SK-N-SH (cell line): ENCODE data around the gene TCEA3. TPM values are rescaled to one million over a fixed set of nuclear protein-coding genes. Genes with fewer than 3 reads are reported as not detected.

Source experiments
- CTCF ChIA-PET: fragments of 300-600, 350-600 bp; formaldehyde crosslinking; extraction: SDS; loops from one replicate; lab custom pipeline; 2021; lab: Yijun Ruan, JAX
- POLR2A ChIA-PET: fragments of 350-600 bp; sonication (Branson Sonifier 250); formaldehyde crosslinking; extraction: SDS; loops from one replicate; lab custom pipeline; 2020; ENCODE audit warnings: antibody characterized with exemption, inconsistent platforms; lab: Yijun Ruan, JAX
- DNase-seq: peaks from one replicate; pipeline ENCODE4 v3.0.0; 2012
- H2AFZ ChIP-seq: fragments of 200-600 bp; sonication (generic); 2 replicates; pipeline ENCODE4 v1.8.1; 2016; ENCODE audit warnings: antibody characterized with exemption, mild to moderate bottlenecking, low read depth
- H3F3A ChIP-seq: fragments of 200-600 bp; sonication (generic); replicated peaks from 2 replicates; pipeline ENCODE3; 2016; ENCODE audit warnings: antibody characterized with exemption, mild to moderate bottlenecking; ENCODE audit not compliant: insufficient read depth
- H3K27ac ChIP-seq, 2 experiments: fragments of 200-500 bp in 1 of 2; fragments of 200-600 bp in 1 of 2; sonication (Bioruptor generic) in 1 of 2; sonication (generic), shearing (Covaris generic) in 1 of 2; 2 replicates each; pipeline versions ENCODE4 v1.5.1 to v1.6.1; 2014 to 2016; ENCODE audit warnings: low read depth in 2 of 2, inconsistent platforms in 1 of 2, low read length in 1 of 2, mild to moderate bottlenecking in 1 of 2, mixed read lengths in 1 of 2
- H3K27me3 ChIP-seq: fragments of 200-600 bp; sonication (generic), shearing (Covaris generic); 2 replicates; pipeline ENCODE4 v1.6.1; 2016; ENCODE audit warnings: mixed run types; ENCODE audit not compliant: insufficient read depth
- H3K36me3 ChIP-seq, 2 experiments: fragments of 200-500 bp in 1 of 2; fragments of 200-600 bp in 1 of 2; sonication (Bioruptor generic) in 1 of 2; sonication (generic) in 1 of 2; replicated peaks in 1 of 2; 2 replicates each; pipeline versions ENCODE3 to v1.5.1; 2014 to 2016; ENCODE audit warnings: low read length in 1 of 2, mild to moderate bottlenecking in 1 of 2; ENCODE audit not compliant: insufficient read depth in 2 of 2, control insufficient read depth in 1 of 2
- H3K4me1 ChIP-seq, 2 experiments: fragments of 200-500 bp in 1 of 2; fragments of 200-600 bp in 1 of 2; sonication (Bioruptor generic) in 1 of 2; sonication (generic), shearing (Covaris generic) in 1 of 2; 2 replicates each; pipeline versions ENCODE4 v1.5.1 to v1.6.1; 2014 to 2016; ENCODE audit warnings: low read depth in 1 of 2, low read length in 1 of 2, mixed run types in 1 of 2; ENCODE audit not compliant: insufficient read depth in 2 of 2, control insufficient read depth in 1 of 2
- H3K4me2 ChIP-seq: fragments of 200-600 bp; sonication (generic), shearing (Covaris generic); 2 replicates; pipeline ENCODE4 v1.6.1; 2017; ENCODE audit warnings: mixed run types
- H3K4me3 ChIP-seq, 2 experiments: fragments of 200-500 bp in 1 of 2; fragments of 200-600 bp in 1 of 2; sonication (Bioruptor generic) in 1 of 2; sonication (generic), shearing (Covaris generic) in 1 of 2; 2 replicates each; pipeline versions ENCODE4 v1.5.1 to v1.8.1; 2014 to 2016; ENCODE audit warnings: low read depth in 2 of 2, inconsistent platforms in 1 of 2, low read length in 1 of 2, mild to moderate bottlenecking in 1 of 2, mixed read lengths in 1 of 2, moderate library complexity in 1 of 2
- H3K79me2 ChIP-seq: fragments of 200-600 bp; sonication (generic); 2 replicates; pipeline ENCODE4 v1.8.1; 2017; ENCODE audit warnings: mild to moderate bottlenecking; ENCODE audit not compliant: insufficient read depth
- H3K9ac ChIP-seq: fragments of 200-600 bp; sonication (generic); 2 replicates; pipeline ENCODE4 v1.6.1; 2017; ENCODE audit warnings: mixed run types
- H3K9me2 ChIP-seq: fragments of 200-600 bp; sonication (generic); 2 replicates; pipeline ENCODE4 v1.6.1; 2017; ENCODE audit warnings: mixed run types
- H3K9me3 ChIP-seq: fragments of 200-600 bp; sonication (generic); 2 replicates; pipeline ENCODE4 v1.6.1; 2017; ENCODE audit warnings: mixed run types, mild to moderate bottlenecking, moderate library complexity
- H4K20me1 ChIP-seq: fragments of 200-600 bp; sonication (generic); 2 replicates; pipeline ENCODE4 v1.6.1; 2017; ENCODE audit warnings: mild to moderate bottlenecking, mixed run types; ENCODE audit not compliant: insufficient read depth
- EZH2phosphoT487 ChIP-seq: fragments of 200-600 bp; sonication (generic); IDR thresholded peaks from 2 replicates; pipeline ENCODE4 v1.6.1; 2017; ENCODE audit warnings: low read depth, mixed run types, mild to moderate bottlenecking, antibody characterized with exemption, moderate library complexity, borderline replicate concordance
- GABPA ChIP-seq: IDR thresholded peaks from 2 replicates; pipeline ENCODE4 v1.4.0; 2012; ENCODE audit warnings: low read depth, mild to moderate bottlenecking
- JUND ChIP-seq: IDR thresholded peaks from 2 replicates; pipeline ENCODE4 v1.4.0; 2012
- MEF2A ChIP-seq: IDR thresholded peaks from 2 replicates; pipeline ENCODE4 v1.4.0; 2012; ENCODE audit warnings: low read depth, borderline replicate concordance
- MXI1 ChIP-seq: IDR thresholded peaks from 2 replicates; pipeline ENCODE4 v1.6.1; 2012; ENCODE audit warnings: mild to moderate bottlenecking, low read depth, low read length, improper control_type of control experiment
- NRF1 ChIP-seq: IDR thresholded peaks from 2 replicates; pipeline ENCODE4 v1.6.1; 2012; ENCODE audit warnings: low read depth, mild to moderate bottlenecking, low read length
- POLR2AphosphoS5 ChIP-seq: IDR thresholded peaks from 2 replicates; pipeline ENCODE4 v1.6.1; 2012; ENCODE audit warnings: low read depth, low read length
- RCOR1 ChIP-seq: fragments of 150-350 bp; IDR thresholded peaks from 2 replicates; pipeline ENCODE4 v1.6.1; 2017; ENCODE audit warnings: antibody characterized with exemption, low read length
- RXRA ChIP-seq: IDR thresholded peaks from 2 replicates; pipeline ENCODE4 v1.4.0; 2012; ENCODE audit warnings: low read depth, mild to moderate bottlenecking, borderline replicate concordance
- SIN3A ChIP-seq: IDR thresholded peaks from 2 replicates; pipeline ENCODE4 v1.6.1; 2012; ENCODE audit warnings: low read depth, mild to moderate bottlenecking, low read length, moderate library complexity, borderline replicate concordance
- USF2 ChIP-seq: fragments of 150-350 bp; IDR thresholded peaks from 2 replicates; pipeline ENCODE4 v1.6.1; 2017; ENCODE audit warnings: antibody characterized with exemption, low read length, low read depth, borderline replicate concordance
- WGBS: methylation state at CpG from one replicate; pipeline ENCODE4 v1.1.6; 2017; ENCODE audit warnings: low lambda C conversion rate; 5-methylcytosine and 5-hydroxymethylcytosine counted together
- polyA plus RNA-seq, 3 experiments: library from polyadenylated mRNA; depleted of rRNA; stranded (reverse); fragments of >200 nt; gene quantifications; 2 replicates each; pipeline ENCODE4 v1.2.3, GENCODE V29; 2012
- TF ChIP-seq, protein P1 (sequence below): IDR thresholded peaks from 2 replicates; pipeline ENCODE4 v1.4.0; 2012; ENCODE audit warnings: low read depth, borderline replicate concordance

TCEA3 gene
- polyA plus RNA-seq, 1 of the 3 experiments (the other 2 are of a cell fraction): 1.1 TPM

- no peak for DNase-seq
- H3K27me3 ChIP-seq: no peaks in the 10 kb centered on the region
- no peak overlapping the region for H3K4me3 ChIP-seq
- no peak for TF ChIP-seq RXRA
- no peak for TF ChIP-seq POLR2AphosphoS5
- TF ChIP-seq, protein P1, sequence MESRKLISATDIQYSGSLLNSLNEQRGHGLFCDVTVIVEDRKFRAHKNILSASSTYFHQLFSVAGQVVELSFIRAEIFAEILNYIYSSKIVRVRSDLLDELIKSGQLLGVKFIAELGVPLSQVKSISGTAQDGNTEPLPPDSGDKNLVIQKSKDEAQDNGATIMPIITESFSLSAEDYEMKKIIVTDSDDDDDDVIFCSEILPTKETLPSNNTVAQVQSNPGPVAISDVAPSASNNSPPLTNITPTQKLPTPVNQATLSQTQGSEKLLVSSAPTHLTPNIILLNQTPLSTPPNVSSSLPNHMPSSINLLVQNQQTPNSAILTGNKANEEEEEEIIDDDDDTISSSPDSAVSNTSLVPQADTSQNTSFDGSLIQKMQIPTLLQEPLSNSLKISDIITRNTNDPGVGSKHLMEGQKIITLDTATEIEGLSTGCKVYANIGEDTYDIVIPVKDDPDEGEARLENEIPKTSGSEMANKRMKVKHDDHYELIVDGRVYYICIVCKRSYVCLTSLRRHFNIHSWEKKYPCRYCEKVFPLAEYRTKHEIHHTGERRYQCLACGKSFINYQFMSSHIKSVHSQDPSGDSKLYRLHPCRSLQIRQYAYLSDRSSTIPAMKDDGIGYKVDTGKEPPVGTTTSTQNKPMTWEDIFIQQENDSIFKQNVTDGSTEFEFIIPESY: no peak
- TF ChIP-seq MEF2A: no peak
- H3K9me3 ChIP-seq: no peaks in the 10 kb centered on the region
- CTCF ChIA-PET: interaction anchor here (0.7 to 1.7 kb wide), 4 partner anchors 9 to 57 kb away, joined by 3 to 6 read pairs (median 4); no protein-coding TSS in a partner anchor
- WGBS: 70% methylated on average over 3 of the region's 3 CpGs
- H3K36me3 ChIP-seq: peaks cover 0 to 6% of the 10 kb centered on the region in 2 experiments
- H4K20me1 ChIP-seq: no peaks in the 10 kb centered on the region
- H3K9me2 ChIP-seq: no peaks in the 10 kb centered on the region
- peaks cover 6% of the 10 kb centered on the region for H3F3A ChIP-seq
- no peak overlapping the region for H3K4me2 ChIP-seq
- no peaks in the 10 kb centered on the region for H3K4me1 ChIP-seq
- no peak overlapping the region for H3K9ac ChIP-seq
- H2AFZ ChIP-seq: no peak overlapping the region
- POLR2A ChIA-PET: no interaction called here
- H3K27ac ChIP-seq: no peak overlapping the region
- peaks cover 7% of the 10 kb centered on the region for H3K79me2 ChIP-seq
Measured at GRCh38 chr1:23461050-23461449, 36.5 kb upstream of the TCEA3 start.

DNA sequence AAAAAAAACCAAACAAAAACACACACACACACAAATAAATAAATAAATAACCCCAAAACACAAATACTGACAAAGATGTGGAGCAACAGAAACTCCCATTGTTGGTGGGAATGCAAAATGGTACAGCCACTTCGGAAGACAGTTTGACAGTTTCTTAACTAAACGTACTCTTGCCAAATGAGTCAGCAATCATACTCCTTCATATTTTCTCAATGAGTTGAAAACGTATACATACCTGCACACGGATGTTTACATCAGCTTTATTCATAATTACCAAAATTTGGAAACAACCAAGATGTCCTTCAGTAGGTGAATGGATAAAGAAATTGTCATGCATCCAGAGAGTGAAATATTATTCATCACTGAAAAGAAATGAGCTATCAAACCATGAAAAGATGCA lies 36.0 kb upstream of the TCEA3 start:
- DNase-seq: no peak
- H3K36me3 ChIP-seq: peaks cover 3 to 6% of the 10 kb centered on the region in 2 experiments
- no peaks in the 10 kb centered on the region for H3K27me3 ChIP-seq
- TF ChIP-seq NRF1 (no peak), MXI1 (no peak), GABPA (no peak), POLR2AphosphoS5 (no peak), RCOR1 (no peak), EZH2phosphoT487 (no peak), RXRA (no peak), JUND (no peak), USF2 (no peak), SIN3A (no peak)
- H3K9me2 ChIP-seq: no peaks in the 10 kb centered on the region
- no peak overlapping the region for H3K4me2 ChIP-seq
- peaks cover 6% of the 10 kb centered on the region for H3F3A ChIP-seq
- no peak overlapping the region for H3K4me3 ChIP-seq
- CTCF ChIA-PET: interaction anchor here (1.0 kb wide), 1 partner anchor 57 kb away, joined by 3 read pairs; no protein-coding TSS in a partner anchor
- no peak overlapping the region for H3K27ac ChIP-seq
- 83% methylated on average over 4 of the region's 4 CpGs for WGBS
- no peak overlapping the region for H2AFZ ChIP-seq
- H3K4me1 ChIP-seq: no peaks in the 10 kb centered on the region
- H3K9ac ChIP-seq: no peak overlapping the region
- POLR2A ChIA-PET: no interaction called here
- peaks cover 5% of the 10 kb centered on the region for H3K79me2 ChIP-seq
- no peaks in the 10 kb centered on the region for H3K9me3 ChIP-seq
- no peaks in the 10 kb centered on the region for H4K20me1 ChIP-seq
